Aorta (tissue), 5 donors: ENCODE results near the gene ZNF207. TPM values are rescaled to one million over a fixed set of nuclear protein-coding genes. Genes with fewer than 3 reads are reported as not detected.
"Not testable (repeated sequence)": the region's sequence is repeated elsewhere in the genome, so short reads cannot be mapped to it uniquely, and the experiment has no call there.

Experiments
- ATAC-seq: fragments of 200-7000 bp; cut with Tn5 transposase; one replicate; pipeline ENCODE4 v1.9.1; 2022; ENCODE audit warnings: moderate library complexity; ENCODE audit not compliant: low FRiP score
- DNase-seq, 2 donors: peaks; one replicate each; pipeline ENCODE4 v3.0.0-alpha.2; 2020
- H3K27ac ChIP-seq, 2 donors: one replicate each; pipeline ENCODE4 v1.5.1; 2013; ENCODE audit warnings: low read length in 2 of 2, mild to moderate bottlenecking in 2 of 2, moderate library complexity in 2 of 2, control low read depth in 1 of 2, inconsistent platforms in 1 of 2, low read depth in 1 of 2
- H3K27me3 ChIP-seq, 2 donors: one replicate each; pipeline ENCODE4 v1.6.1; 2013; ENCODE audit warnings: control low read depth in 1 of 2, low read length in 1 of 2, mild to moderate bottlenecking in 1 of 2, moderate library complexity in 1 of 2; ENCODE audit not compliant: insufficient read depth in 2 of 2, control insufficient read depth in 1 of 2
- H3K36me3 ChIP-seq, 2 donors: one replicate each; pipeline ENCODE4 v1.6.1; 2013; ENCODE audit warnings: control low read depth in 1 of 2, low read length in 1 of 2, mild to moderate bottlenecking in 1 of 2; ENCODE audit not compliant: insufficient read depth in 2 of 2, control insufficient read depth in 1 of 2
- H3K4me1 ChIP-seq, 2 donors: one replicate each; pipeline ENCODE4 v1.6.1; 2013; ENCODE audit warnings: low read length in 2 of 2, control low read depth in 1 of 2, mild to moderate bottlenecking in 1 of 2, moderate library complexity in 1 of 2; ENCODE audit not compliant: insufficient read depth in 2 of 2, control insufficient read depth in 1 of 2
- H3K4me3 ChIP-seq, 2 donors: one replicate each; pipeline ENCODE4 v1.5.1; 2013; ENCODE audit warnings: low read length in 2 of 2, control low read depth in 1 of 2, mild to moderate bottlenecking in 1 of 2
- H3K9me3 ChIP-seq: one replicate; pipeline ENCODE4 v1.6.1; 2013; ENCODE audit warnings: mild to moderate bottlenecking, low read length; ENCODE audit not compliant: control insufficient read depth
- WGBS, 2 donors: extraction: QIAGEN DNeasy Blood & Tissue Kit; methylation state at CpG; one replicate each; pipeline ENCODE4 v1.1.7; 2013; 5-methylcytosine and 5-hydroxymethylcytosine counted together
- intact Hi-C, 2 donors: fragments of 100-400 bp; cut with DNase I; formaldehyde crosslinking; loops; one replicate each; pipeline versions ENCODE4 v1.14.2 to v1.15.0; 2022
- polyA plus RNA-seq, 2 donors: library from polyadenylated mRNA; stranded (reverse); fragments of 200-250 nt; gene quantifications; one replicate each; pipeline ENCODE4 v1.2.3, GENCODE V29; 2013
- total RNA-seq, 2 donors: library from RNA; stranded (reverse); fragmentation: NEBNext Ultra II Directional; extraction: Animal tissue kit (Norgen Biotek cat#: 25700); gene quantifications; one replicate each; pipeline ENCODE4 v1.2.1, GENCODE V29; 2021
- donor health status: healthy with polysubstance abuse.
- donor health status: Bipolar disorder and iron deficiency.
- donor health status: DM: no; HTN: no; CAD: no.
- donor health status: DM: no; HTN: no; CAD: no.
- donor health status: DM: yes; HTN: yes; CAD: no.

ZNF207 gene
- total and polyA plus RNA-seq, 4 donors: 39.7 to 188 (median 125) TPM

DNA sequence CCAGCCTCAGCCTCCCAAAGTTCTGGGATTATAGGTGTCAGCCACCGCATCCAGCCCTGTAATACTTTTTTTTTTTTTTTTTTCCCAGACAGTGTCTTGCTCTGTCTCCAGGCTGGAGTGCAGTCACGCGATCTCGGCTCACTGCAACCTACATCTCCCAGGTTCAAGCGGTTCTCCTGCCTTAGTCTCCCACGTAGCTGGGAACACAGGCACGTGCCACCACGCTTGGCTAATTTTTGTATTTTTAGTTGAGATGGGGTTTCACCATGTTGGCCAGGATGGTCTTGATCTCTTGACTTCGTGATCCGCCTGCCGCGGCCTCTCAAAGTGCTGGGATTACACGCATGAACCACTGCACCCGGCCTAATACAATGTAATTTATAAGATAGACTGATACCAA, 38.2 kb downstream of the ZNF207 start:
- H3K36me3 ChIP-seq, ATAC-seq, H3K27me3 ChIP-seq, H3K4me1 ChIP-seq, H3K27ac ChIP-seq, H3K4me3 ChIP-seq, DNase-seq, intact Hi-C loops, H3K9me3 ChIP-seq: not testable (repeated sequence)
- WGBS, 2 donors: 98% methylated on average over 14 of the region's 14 CpGs

DNA sequence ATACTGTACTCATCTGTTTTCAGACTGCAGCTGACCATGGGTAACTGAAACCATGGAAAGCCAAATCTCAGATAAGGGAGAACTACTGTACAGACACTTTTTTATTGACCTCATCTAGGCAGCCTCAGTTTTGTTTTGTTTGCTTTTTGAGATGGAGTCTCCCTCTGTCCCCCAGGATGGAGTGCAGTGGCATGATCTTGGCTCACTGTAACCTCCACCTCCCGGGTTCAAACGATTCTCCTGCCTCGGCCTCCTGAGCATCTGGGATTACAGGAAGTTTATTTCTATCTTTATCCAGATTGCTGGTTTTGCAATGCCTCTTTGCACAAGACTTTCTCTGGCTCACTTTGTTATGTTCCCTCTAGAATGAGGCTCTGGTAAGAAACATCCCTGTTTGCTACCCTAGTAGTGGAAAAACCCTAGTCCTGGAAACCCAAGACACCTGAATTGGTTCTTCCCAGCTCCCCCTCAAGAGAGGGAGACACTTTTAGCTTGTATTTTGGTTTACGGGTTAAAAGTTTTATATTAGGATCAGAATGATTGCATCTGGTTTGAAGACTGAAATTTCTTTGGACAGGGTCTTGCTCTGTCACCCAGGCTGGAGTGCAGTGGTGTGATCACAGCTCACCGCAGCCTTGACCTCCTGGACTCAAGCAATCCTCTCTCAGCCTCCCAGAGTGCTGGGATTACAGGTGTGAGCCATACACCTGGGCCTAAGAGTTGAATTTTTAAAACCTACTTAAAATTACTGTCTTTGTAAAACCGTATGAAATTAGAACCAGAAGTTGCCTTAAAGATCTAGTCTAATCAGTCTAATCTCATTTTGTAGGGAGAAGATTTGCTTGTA, 38.9 kb downstream of the ZNF207 start:
- H3K9me3 ChIP-seq: no peaks in the 10 kb centered on the region
- no peaks in the 10 kb centered on the region for H3K27me3 ChIP-seq
- ATAC-seq (no peak), DNase-seq (no peak)
- intact Hi-C loops: no loop called here
- H3K4me1 ChIP-seq: no peaks in the 10 kb centered on the region
- no peaks in the 10 kb centered on the region for H3K36me3 ChIP-seq
- H3K27ac ChIP-seq: no peak overlapping the region
- 92 to 96% methylated on average over 6 of the region's 6 CpGs for WGBS, 2 donors
- no peak overlapping the region for H3K4me3 ChIP-seq

- intact Hi-C loops: no loop called here
Measured at GRCh38 chr17:32393904-32394303, 43.9 kb downstream of the ZNF207 start.

DNA sequence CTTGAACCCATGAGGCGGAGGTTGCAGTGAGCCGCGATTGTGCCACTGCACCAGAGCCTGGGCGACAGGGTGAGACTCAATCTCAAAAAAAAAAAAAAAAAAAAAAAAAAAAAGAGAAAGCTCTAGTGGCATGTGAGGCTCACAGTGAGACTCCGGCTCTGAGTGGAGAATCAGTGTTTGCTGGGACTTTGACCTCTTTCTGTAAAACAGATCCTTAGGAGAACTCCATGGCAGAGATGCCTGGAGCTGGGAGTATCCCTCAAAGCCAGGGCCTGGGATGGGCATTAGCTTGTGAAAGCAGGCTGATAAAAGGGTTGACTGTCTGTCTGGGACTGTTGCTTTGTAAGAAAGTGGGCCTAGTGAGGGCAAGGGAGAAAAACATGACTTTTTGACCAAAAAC, 46.4 kb downstream of the ZNF207 start:
- intact Hi-C loops: no loop called here
- no peaks in the 10 kb centered on the region for H3K9me3 ChIP-seq
- H3K4me1 ChIP-seq: peaks cover 0 to 1% of the 10 kb centered on the region in 2 donors
- ATAC-seq (no peak), DNase-seq (no peak)
- WGBS, 2 donors: 95 to 96% methylated on average over 5 of the region's 5 CpGs
- H3K36me3 ChIP-seq: no peaks in the 10 kb centered on the region
- H3K4me3 ChIP-seq: no peak overlapping the region
- H3K27me3 ChIP-seq: no peaks in the 10 kb centered on the region
- no peak overlapping the region for H3K27ac ChIP-seq

More at GRCh38 chr17:32393904-32394303, 43.9 kb downstream of the ZNF207 start:
- DNase-seq (no peak), ATAC-seq (no peak)
- Histone ChIP-seq H3K36me3 (no peaks in the 10 kb centered on the region), H3K4me1 (peaks cover 0 to 1% of the 10 kb centered on the region in 2 donors), H3K27me3 (no peaks in the 10 kb centered on the region), H3K4me3 (no peak overlapping the region), H3K9me3 (no peaks in the 10 kb centered on the region), H3K27ac (no peak overlapping the region)
- 96 to 99% methylated on average over 5 of the region's 5 CpGs for WGBS, 2 donors

DNA sequence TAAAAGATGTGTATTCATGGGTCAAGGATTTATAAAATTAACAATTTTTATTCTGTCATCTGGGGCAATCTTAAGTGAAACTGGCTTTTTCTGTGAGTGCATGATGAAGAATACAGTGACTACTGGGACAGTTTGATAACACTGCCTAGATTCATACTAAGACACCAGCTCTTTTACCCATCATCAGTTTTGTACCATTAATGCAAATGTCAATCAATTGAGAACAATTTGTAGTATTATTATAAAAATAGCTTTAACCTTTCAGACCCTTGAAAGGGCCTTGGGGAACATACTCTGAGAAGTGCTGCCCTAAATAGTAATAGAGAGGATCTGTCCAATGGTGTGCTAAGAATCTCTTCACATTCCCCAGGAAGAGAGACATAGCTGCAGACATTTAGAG, 49.0 kb downstream of the ZNF207 start:
- Histone ChIP-seq H3K27me3 (no peaks in the 10 kb centered on the region), H3K4me1 (peaks cover 0 to 1% of the 10 kb centered on the region in 2 donors), H3K9me3 (no peaks in the 10 kb centered on the region), H3K36me3 (no peaks in the 10 kb centered on the region), H3K27ac (no peak overlapping the region), H3K4me3 (no peak overlapping the region)
- intact Hi-C loops: no loop called here
- DNase-seq (no peak), ATAC-seq (no peak)

DNA sequence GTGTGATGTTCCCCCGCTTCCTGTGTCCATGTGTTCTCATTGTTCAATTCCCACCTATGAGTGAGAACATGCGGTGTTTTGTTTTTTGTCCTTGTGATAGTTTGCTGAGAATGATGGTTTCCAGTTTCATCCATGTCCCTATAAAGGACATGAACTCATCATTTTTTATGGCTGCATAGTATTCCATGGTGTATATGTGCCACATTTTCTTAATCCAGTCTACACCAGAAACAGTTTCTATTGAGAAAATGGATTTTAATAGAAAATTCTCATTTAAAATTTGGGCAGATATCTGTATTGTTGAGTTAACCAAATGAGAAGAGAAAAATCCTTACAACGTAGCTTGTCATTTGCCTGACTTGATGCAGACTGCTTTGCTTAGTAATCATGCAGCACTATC, 60.1 kb downstream of the ZNF207 start:
- H3K36me3 ChIP-seq, H3K4me1 ChIP-seq, H3K9me3 ChIP-seq, H3K4me3 ChIP-seq, H3K27me3 ChIP-seq, ATAC-seq, DNase-seq, H3K27ac ChIP-seq, intact Hi-C loops: not testable (repeated sequence)
- WGBS, 2 donors: 97 to 99% methylated on average over 3 of the region's 3 CpGs

GRCh38 chr17:32426894-32427293, 76.9 kb downstream of the ZNF207 start:
- DNase-seq: no peak
- 81 to 84% methylated on average over 4 of the region's 4 CpGs for whole genome bisulfite sequencing, 2 donors
- ATAC-seq: no peak
- no peaks in the 10 kb centered on the region for H3K9me3 ChIP-seq
- H3K4me3 ChIP-seq: no peak overlapping the region
- no peak overlapping the region for H3K27ac ChIP-seq
- no peaks in the 10 kb centered on the region for H3K36me3 ChIP-seq
- no peaks in the 10 kb centered on the region for H3K27me3 ChIP-seq
- intact Hi-C loops: no loop called here
- no peaks in the 10 kb centered on the region for H3K4me1 ChIP-seq

GRCh38 chr17:32429598-32429997, 79.6 kb downstream of the ZNF207 start:
- Histone ChIP-seq H3K27ac (no peak overlapping the region), H3K4me3 (no peak overlapping the region), H3K9me3 (no peaks in the 10 kb centered on the region), H3K27me3 (no peaks in the 10 kb centered on the region), H3K36me3 (no peaks in the 10 kb centered on the region), H3K4me1 (no peaks in the 10 kb centered on the region)
- intact Hi-C loops: no loop called here
- no peak for DNase-seq
- WGBS, 2 donors: 92 to 96% methylated on average over 2 of the region's 2 CpGs
- ATAC-seq: no peak
